Smooth muscle cell (in vitro differentiated cells): ENCODE data around the gene METTL25B. TPM values are rescaled to one million over a fixed set of nuclear protein-coding genes. Genes with fewer than 3 reads are reported as not detected.

Experiments used
- DNase-seq: peaks from one replicate; lab custom pipeline; 2025; ENCODE audit not compliant: unreplicated experiment; lab: John Stamatoyannopoulos, UW
- H2AFZ ChIP-seq: fragments of 200-600 bp; sonication (generic); 2 replicates; pipeline ENCODE4 v1.6.0; 2016; ENCODE audit warnings: antibody characterized with exemption, low read depth, mild to moderate bottlenecking
- H3F3A ChIP-seq: fragments of 200-600 bp; sonication (generic); 2 replicates; pipeline ENCODE4 v1.6.0; 2017; ENCODE audit warnings: antibody characterized with exemption, low read depth
- H3K27ac ChIP-seq: fragments of 200-600 bp; sonication (generic); 2 replicates; pipeline ENCODE4 v1.5.1; 2016; ENCODE audit warnings: low read depth, mild to moderate bottlenecking
- H3K27me3 ChIP-seq: fragments of 200-600 bp; sonication (generic); 2 replicates; pipeline ENCODE4 v1.6.1; 2016; ENCODE audit warnings: low read depth, mild to moderate bottlenecking
- H3K36me3 ChIP-seq: fragments of 200-600 bp; sonication (generic); 2 replicates; pipeline ENCODE4 v1.5.1; 2016; ENCODE audit warnings: low read depth
- H3K4me1 ChIP-seq: fragments of 200-600 bp; sonication (generic); 2 replicates; pipeline ENCODE4 v1.5.1; 2016; ENCODE audit warnings: low read depth
- H3K4me2 ChIP-seq: fragments of 200-600 bp; sonication (generic); 2 replicates; pipeline ENCODE4 v1.6.0; 2016; ENCODE audit warnings: mild to moderate bottlenecking
- H3K4me3 ChIP-seq: fragments of 200-600 bp; sonication (generic); 2 replicates; pipeline ENCODE4 v1.5.1; 2016; ENCODE audit warnings: mild to moderate bottlenecking
- H3K79me2 ChIP-seq: fragments of 200-600 bp; sonication (generic); 2 replicates; pipeline ENCODE4 v1.6.0; 2016; ENCODE audit warnings: low read depth, mild to moderate bottlenecking
- H3K9ac ChIP-seq: fragments of 200-600 bp; sonication (generic); 2 replicates; pipeline ENCODE4 v1.6.0; 2016; ENCODE audit warnings: low read depth
- H3K9me3 ChIP-seq: fragments of 200-600 bp; sonication (generic); replicated peaks from 2 replicates; pipeline ENCODE4 v1.5.1; 2016; ENCODE audit warnings: low read depth
- H4K20me1 ChIP-seq: fragments of 200-600 bp; sonication (generic); 2 replicates; pipeline ENCODE4 v1.6.0; 2016; ENCODE audit warnings: low read depth
- CTCF ChIP-seq: fragments of 200-600 bp; sonication (generic); IDR thresholded peaks from 2 replicates; pipeline ENCODE4 v1.5.1; 2017; ENCODE audit warnings: borderline replicate concordance, mild to moderate bottlenecking, antibody characterized with exemption; ENCODE audit not compliant: insufficient read depth, poor library complexity, severe bottlenecking
- WGBS: methylation state at CpG from one replicate; pipeline ENCODE4 v1.1.7; 2016; ENCODE audit warnings: low lambda C conversion rate; 5-methylcytosine and 5-hydroxymethylcytosine counted together
- polyA plus RNA-seq: library from polyadenylated mRNA; unstranded; fragments of >200 nt; fragmentation: Nextera tagmentation; extraction: Ambion mirVana; gene quantifications from 2 replicates; pipeline ENCODE4 v1.2.1, GENCODE V29; 2016
- total RNA-seq: library from RNA; depleted of rRNA; stranded (reverse); fragments of >200 nt; gene quantifications from 2 replicates; pipeline ENCODE4 v1.2.3, GENCODE V29; 2014

Gene METTL25B
- total and polyA plus RNA-seq, 2 experiments from 2014 or later: 11.0 to 17.5 TPM

GRCh38 chr1:156711011-156711817 is 17.1 kb upstream of the METTL25B start:
- Histone ChIP-seq H3K27me3 (no peaks in the 10 kb centered on the region), H3F3A (peaks cover 16% of the 10 kb centered on the region), H3K4me2 (peak overlapping the region; percentile 53), H3K4me3 (no peak overlapping the region), H3K79me2 (no peaks in the 10 kb centered on the region), H2AFZ (no peak overlapping the region), H3K9ac (no peak overlapping the region), H3K4me1 (peaks cover 46% of the 10 kb centered on the region), H3K27ac (no peak overlapping the region), H3K36me3 (no peaks in the 10 kb centered on the region), H3K9me3 (no peaks in the 10 kb centered on the region), H4K20me1 (no peaks in the 10 kb centered on the region)
- TF ChIP-seq CTCF: no peak
- WGBS: 18% methylated on average over 9 of the region's 9 CpGs
- DNase-seq: no peak

GRCh38 chr1:156712626-156713025 is 15.6 kb upstream of the METTL25B start:
- Histone ChIP-seq H3K4me1 (peaks cover 39% of the 10 kb centered on the region), H3K27ac (peak overlapping the region; percentile 7), H3K27me3 (no peaks in the 10 kb centered on the region), H3K4me3 (no peak overlapping the region), H3K36me3 (no peaks in the 10 kb centered on the region), H3K4me2 (no peak overlapping the region), H3K79me2 (no peaks in the 10 kb centered on the region), H4K20me1 (no peaks in the 10 kb centered on the region), H3K9me3 (no peaks in the 10 kb centered on the region), H3K9ac (no peak overlapping the region), H2AFZ (no peak overlapping the region), H3F3A (peaks cover 16% of the 10 kb centered on the region)
- DNase-seq: no peak
- WGBS: 59% methylated on average over 3 of the region's 3 CpGs
- no peak for TF ChIP-seq CTCF

GRCh38 chr1:156714830-156715229 is 13.4 kb upstream of the METTL25B start:
- H3K4me2 ChIP-seq: no peak overlapping the region
- H2AFZ ChIP-seq: no peak overlapping the region
- H3K36me3 ChIP-seq: no peaks in the 10 kb centered on the region
- H3K4me3 ChIP-seq: no peak overlapping the region
- 93% methylated on average over 3 of the region's 3 CpGs for WGBS
- H3K4me1 ChIP-seq: peaks cover 17% of the 10 kb centered on the region
- H3K27me3 ChIP-seq: no peaks in the 10 kb centered on the region
- H3K9me3 ChIP-seq: no peaks in the 10 kb centered on the region
- peaks cover 5% of the 10 kb centered on the region for H3F3A ChIP-seq
- no peak for DNase-seq
- TF ChIP-seq CTCF: no peak
- H3K79me2 ChIP-seq: no peaks in the 10 kb centered on the region
- no peak overlapping the region for H3K9ac ChIP-seq
- no peak overlapping the region for H3K27ac ChIP-seq
- no peaks in the 10 kb centered on the region for H4K20me1 ChIP-seq

GRCh38 chr1:156717351-156717750 is 10.9 kb upstream of the METTL25B start:
- no peak for TF ChIP-seq CTCF
- peaks cover 7% of the 10 kb centered on the region for H4K20me1 ChIP-seq
- no peaks in the 10 kb centered on the region for H3K27me3 ChIP-seq
- no peaks in the 10 kb centered on the region for H3K79me2 ChIP-seq
- no peak overlapping the region for H3K9ac ChIP-seq
- H3K4me3 ChIP-seq: no peak overlapping the region
- no peaks in the 10 kb centered on the region for H3K9me3 ChIP-seq
- no peak overlapping the region for H3K4me2 ChIP-seq
- no peak overlapping the region for H2AFZ ChIP-seq
- H3F3A ChIP-seq: no peaks in the 10 kb centered on the region
- no peaks in the 10 kb centered on the region for H3K4me1 ChIP-seq
- H3K27ac ChIP-seq: no peak overlapping the region
- DNase-seq: no peak
- no peaks in the 10 kb centered on the region for H3K36me3 ChIP-seq
- 97% methylated on average over 4 of the region's 4 CpGs for WGBS
